Glomerular visceral epithelial cell (primary cell): ENCODE data around the gene CCDC146.
A peak's percentile ranks its signal among the peaks of the same experiment; 100 is the strongest.
"Not testable (repeated sequence)": the region's sequence is repeated elsewhere in the genome, so short reads cannot be mapped to it uniquely, and the experiment has no call there.

Source experiments
- DNase-seq: peaks from one replicate; pipeline ENCODE4 v3.0.0-alpha.2; 2016; ENCODE audit errors: extremely low spot score

CCDC146 gene, protein sequence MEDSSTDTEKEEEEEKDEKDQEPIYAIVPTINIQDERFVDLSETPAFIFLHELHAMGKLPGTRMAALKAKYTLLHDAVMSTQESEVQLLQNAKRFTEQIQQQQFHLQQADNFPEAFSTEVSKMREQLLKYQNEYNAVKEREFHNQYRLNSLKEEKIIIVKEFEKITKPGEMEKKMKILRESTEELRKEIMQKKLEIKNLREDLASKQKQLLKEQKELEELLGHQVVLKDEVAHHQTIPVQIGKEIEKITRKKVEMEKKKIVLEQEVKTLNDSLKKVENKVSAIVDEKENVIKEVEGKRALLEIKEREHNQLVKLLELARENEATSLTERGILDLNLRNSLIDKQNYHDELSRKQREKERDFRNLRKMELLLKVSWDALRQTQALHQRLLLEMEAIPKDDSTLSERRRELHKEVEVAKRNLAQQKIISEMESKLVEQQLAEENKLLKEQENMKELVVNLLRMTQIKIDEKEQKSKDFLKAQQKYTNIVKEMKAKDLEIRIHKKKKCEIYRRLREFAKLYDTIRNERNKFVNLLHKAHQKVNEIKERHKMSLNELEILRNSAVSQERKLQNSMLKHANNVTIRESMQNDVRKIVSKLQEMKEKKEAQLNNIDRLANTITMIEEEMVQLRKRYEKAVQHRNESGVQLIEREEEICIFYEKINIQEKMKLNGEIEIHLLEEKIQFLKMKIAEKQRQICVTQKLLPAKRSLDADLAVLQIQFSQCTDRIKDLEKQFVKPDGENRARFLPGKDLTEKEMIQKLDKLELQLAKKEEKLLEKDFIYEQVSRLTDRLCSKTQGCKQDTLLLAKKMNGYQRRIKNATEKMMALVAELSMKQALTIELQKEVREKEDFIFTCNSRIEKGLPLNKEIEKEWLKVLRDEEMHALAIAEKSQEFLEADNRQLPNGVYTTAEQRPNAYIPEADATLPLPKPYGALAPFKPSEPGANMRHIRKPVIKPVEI

DNA sequence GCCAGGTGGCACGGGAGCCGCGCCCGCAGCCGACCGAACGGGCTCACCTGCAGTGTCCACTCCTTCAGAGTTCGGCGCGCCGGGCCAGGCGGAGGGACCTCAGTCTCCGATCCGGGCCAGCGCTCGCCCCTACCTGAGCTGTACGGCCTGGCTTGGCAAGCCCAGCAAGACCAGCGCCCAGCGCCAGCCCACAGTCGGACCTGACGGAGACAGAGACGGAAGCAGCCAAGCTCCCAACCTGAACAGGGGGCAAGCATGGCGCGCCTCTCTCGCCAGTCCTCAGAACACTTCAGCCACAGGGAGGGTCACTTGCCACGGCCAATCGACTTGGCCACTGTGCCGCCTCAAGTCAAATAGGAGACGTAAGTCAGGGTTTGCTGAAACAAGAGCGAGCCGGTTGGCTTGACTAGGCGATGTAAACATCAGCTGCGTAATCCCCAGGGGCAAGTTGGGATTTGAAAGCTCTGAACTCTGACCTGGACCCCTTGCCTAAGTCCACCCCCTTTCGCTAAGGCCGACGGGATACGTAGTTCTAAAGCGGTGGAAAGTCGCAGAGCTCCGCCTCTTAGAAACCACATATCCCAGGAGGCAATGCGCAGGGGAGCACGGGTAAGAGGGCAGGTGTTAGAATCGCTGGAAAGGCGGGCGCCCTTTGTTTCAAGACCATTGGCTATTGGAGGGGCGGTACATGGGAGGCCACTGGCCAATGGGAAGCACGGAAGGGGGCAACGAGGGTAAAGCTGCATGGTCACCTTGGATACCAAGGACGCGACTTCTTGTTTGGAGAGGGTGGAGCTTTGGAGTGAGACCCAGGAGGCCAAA, at the start of gene CCDC146:
Gene CCDC146 (plus strand): TSS at position 756 of the 822 bp plus-strand sequence. CDS start 45,054 bp downstream, outside the sequence.
- DNase-seq: peak; percentile 97

- not testable (repeated sequence) for DNase-seq
These were observed 47.5 kb upstream of the CCDC146 start for GRCh38 chr7:77074786-77075396.

- not testable (repeated sequence) for DNase-seq
These were observed 45.4 kb upstream of the CCDC146 start for GRCh38 chr7:77077060-77077459.

- not testable (repeated sequence) for DNase-seq
These were observed 43.3 kb upstream of the CCDC146 start for GRCh38 chr7:77079112-77079511.

GRCh38 chr7:77079624-77080023, 42.8 kb upstream of the CCDC146 start:
- DNase-seq: not testable (repeated sequence)

- not testable (repeated sequence) for DNase-seq
These were observed 42.2 kb upstream of the CCDC146 start for GRCh38 chr7:77080236-77080635.

- DNase-seq: not testable (repeated sequence)
These were observed 40.2 kb upstream of the CCDC146 start for GRCh38 chr7:77082192-77082591.

DNA sequence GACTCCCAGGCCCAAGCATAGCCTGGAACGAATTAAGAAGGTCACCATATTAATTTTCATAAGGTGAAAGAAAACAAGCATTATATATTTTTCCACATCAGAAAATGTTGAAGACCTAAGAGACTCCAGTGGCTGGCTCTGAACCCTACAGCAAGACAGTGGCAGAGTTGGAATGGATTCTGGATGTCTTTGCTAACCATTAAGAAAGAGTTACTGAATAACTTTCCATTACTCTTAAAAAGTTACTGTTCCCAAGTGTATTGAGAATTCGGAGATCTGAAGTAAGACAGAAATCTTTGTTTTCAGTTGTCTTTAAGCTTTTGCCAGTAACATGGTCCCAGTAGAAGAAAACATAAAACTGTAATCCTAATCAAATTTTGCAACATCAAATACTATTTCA, 30.1 kb upstream of the CCDC146 start:
- not testable (repeated sequence) for DNase-seq

DNA sequence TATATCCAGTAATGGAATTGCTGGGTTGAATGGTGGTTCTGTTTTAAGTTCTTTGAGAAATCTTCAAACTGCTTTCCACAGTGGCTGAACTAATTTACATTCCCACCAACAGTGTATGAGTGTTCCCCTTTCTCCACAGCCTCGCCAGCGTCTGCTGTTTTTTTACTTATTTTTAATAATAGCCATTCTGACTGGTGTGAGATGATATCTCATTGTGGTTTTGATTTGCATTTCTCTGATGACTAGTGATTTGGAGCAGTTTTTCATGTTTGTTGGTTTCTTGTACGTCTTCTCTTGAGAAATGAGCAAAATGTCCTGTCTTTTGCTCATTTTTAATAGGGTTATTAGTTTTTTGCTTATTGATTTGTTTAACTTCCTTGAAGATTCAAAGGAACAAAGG, 21.9 kb upstream of the CCDC146 start:
- DNase-seq: not testable (repeated sequence)

GRCh38 chr7:77101187-77101586, 21.2 kb upstream of the CCDC146 start:
- not testable (repeated sequence) for DNase-seq

GRCh38 chr7:77102671-77103070, 19.7 kb upstream of the CCDC146 start:
- DNase-seq: not testable (repeated sequence)

DNA sequence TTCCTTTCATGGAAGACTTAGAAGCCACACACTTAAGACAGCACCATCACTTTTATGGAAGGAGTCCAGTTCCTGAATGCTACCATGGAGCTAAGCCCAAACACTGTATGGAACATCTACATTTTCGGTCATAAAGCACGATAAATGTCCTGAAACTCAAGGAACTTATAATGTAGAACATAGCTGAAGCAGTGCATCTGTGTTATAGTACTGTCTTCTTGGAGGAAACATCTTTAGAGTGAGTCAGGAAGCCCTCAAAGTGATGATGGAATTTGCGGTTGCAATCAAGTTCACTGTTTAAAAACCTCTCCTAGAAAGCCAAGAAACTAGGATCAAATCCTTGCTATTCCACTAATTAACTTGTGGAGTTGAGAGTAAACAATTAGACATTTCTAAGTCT, 16.5 kb upstream of the CCDC146 start:
- DNase-seq: not testable (repeated sequence)

- DNase-seq: not testable (repeated sequence)
These were observed 14.8 kb upstream of the CCDC146 start for GRCh38 chr7:77107659-77108058.

- not testable (repeated sequence) for DNase-seq
These were observed 14.1 kb upstream of the CCDC146 start for GRCh38 chr7:77108362-77108761.

DNA sequence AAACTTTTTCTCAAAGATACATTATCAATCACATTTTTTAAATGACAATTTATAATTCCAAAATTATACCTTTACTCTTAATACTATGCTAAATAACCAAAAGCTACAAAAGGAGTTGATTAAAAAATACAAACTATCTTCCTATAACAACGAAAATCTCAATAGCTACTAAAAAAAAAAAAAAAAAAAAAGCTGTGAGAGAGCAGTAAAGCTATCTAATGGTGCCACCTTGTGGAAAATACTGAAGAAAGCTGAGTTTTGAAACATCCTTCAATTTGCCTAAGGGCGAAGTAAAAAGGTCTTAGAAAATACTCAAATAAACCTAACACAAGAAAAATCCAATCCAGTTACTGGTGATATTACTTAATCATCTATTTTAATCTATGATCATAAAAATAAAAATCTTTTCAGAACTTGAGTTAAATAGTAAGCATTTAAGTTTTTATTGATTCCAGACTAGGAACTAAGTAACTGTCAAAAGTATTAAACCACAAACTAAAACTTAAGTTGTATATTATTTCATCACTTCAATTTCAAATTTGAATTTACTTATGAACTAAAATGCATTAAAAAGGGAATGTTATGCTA, 9.6 kb upstream of the CCDC146 start:
- DNase-seq: not testable (repeated sequence)

- DNase-seq: not testable (repeated sequence)
These were observed 3.1 kb downstream of the CCDC146 start for GRCh38 chr7:77125486-77125885.

DNA sequence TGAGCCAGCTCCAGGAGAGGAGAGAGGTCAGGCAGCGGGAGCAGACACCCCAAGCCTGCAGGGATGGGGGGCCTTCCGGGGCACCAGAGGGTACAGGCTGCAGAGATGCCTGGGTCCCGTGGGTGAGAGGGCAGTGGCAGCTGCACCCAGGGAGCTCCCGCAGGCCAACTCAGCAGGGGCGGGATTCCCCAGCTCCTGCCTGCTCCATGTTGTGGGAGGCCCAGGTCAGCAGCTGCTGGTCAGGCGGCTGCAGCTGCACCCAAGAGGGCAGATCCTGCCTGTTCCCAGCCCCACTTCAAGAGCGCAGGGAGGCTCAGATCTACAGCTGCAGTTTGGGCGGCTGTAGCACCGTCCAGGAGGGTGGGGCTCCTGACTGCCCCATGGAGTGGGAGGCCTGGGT, 4.6 kb downstream of the CCDC146 start:
- not testable (repeated sequence) for DNase-seq

GRCh38 chr7:77128582-77129410, 6.4 kb downstream of the CCDC146 start:
- DNase-seq: not testable (repeated sequence)

GRCh38 chr7:77131781-77132180, 9.4 kb downstream of the CCDC146 start:
- DNase-seq: not testable (repeated sequence)

- DNase-seq: not testable (repeated sequence)
These were observed 16.3 kb downstream of the CCDC146 start for GRCh38 chr7:77138668-77139067.
